Activated CD4-positive, alpha-beta T cell treated with anti-CD3 and anti-CD28 coated beads, Interleukin-2, amount 10 ng/mL, durations not matched to agents 7 days and 5 days (primary cell): ENCODE data around the gene SLX9. TPM values are rescaled to one million over a fixed set of nuclear protein-coding genes. Genes with fewer than 3 reads are reported as not detected.
A peak's percentile ranks its signal among the peaks of the same experiment; 100 is the strongest.

Experiments
- CTCF ChIA-PET: fragments of 350-600 bp; sonication (Branson Sonifier 250); formaldehyde crosslinking; loops from one replicate; lab custom pipeline; 2021; ENCODE audit warnings: antibody characterized with exemption; lab: Charles Lee
- POLR2A ChIA-PET: fragments of 350-600 bp; sonication (Branson Sonifier 250); formaldehyde crosslinking; loops from one replicate; lab custom pipeline; 2021; ENCODE audit warnings: antibody characterized with exemption; lab: Charles Lee
- DNase-seq: peaks from one replicate; pipeline ENCODE4 v3.0.0-alpha.2; 2020
- H3K27ac Mint-ChIP-seq: one replicate; pipeline ENCODE4 v1.8.0; 2021; ENCODE audit warnings: mild to moderate bottlenecking, moderate library complexity, mixed read lengths
- H3K27me3 Mint-ChIP-seq: one replicate; pipeline ENCODE4 v1.8.0; 2021; ENCODE audit warnings: mixed read lengths
- H3K36me3 Mint-ChIP-seq: one replicate; pipeline ENCODE4 v1.8.0; 2021; ENCODE audit warnings: low read depth, mixed read lengths
- H3K4me1 Mint-ChIP-seq: one replicate; pipeline ENCODE4 v1.8.0; 2021; ENCODE audit warnings: mixed read lengths
- H3K4me3 Mint-ChIP-seq: one replicate; pipeline ENCODE4 v1.8.0; 2021; ENCODE audit warnings: mild to moderate bottlenecking, moderate library complexity, mixed read lengths
- H3K9me3 Mint-ChIP-seq: one replicate; pipeline ENCODE4 v1.8.0; 2021; ENCODE audit warnings: mixed read lengths
- total RNA-seq, 2 experiments: library from RNA; stranded (reverse); gene quantifications; one replicate each; pipeline ENCODE4 v1.2.3, GENCODE V29; 2021

Gene SLX9
- total RNA-seq, 2 experiments from 2014 or later: 32.7 to 39.8 TPM

- no peak overlapping the region for H3K27ac Mint-ChIP-seq
- H3K9me3 Mint-ChIP-seq: peaks cover 2% of the 10 kb centered on the region
- ChIA-PET CTCF (no interaction called here), POLR2A (no interaction called here)
- no peak for DNase-seq
- H3K27me3 Mint-ChIP-seq: no peaks in the 10 kb centered on the region
- no peak overlapping the region for H3K4me3 Mint-ChIP-seq
- peaks cover 30% of the 10 kb centered on the region for H3K4me1 Mint-ChIP-seq
- peaks cover 68% of the 10 kb centered on the region for H3K36me3 Mint-ChIP-seq
These were observed 34.7 kb upstream of the SLX9 start for GRCh38 chr21:44905016-44905727.

DNA sequence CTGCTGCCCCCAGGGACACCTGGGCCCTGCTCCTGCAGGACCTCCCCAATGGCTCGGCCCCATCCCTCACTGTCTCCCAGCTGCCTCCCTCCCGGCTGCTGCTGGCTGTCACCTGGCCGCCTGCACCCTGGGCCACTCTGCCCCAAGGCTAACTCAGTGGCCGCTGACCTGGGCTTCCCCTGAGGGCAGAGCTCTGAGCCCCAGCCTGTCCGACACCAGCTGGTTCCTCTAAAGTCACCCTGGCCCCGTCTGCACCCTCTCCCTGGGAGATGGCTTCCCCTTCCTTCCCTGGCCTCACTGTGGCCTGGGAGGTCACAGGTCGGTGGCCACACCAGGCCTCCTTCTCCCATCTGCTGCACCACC is 34.1 kb upstream of the SLX9 start:
- ChIA-PET POLR2A (no interaction called here), CTCF (no interaction called here)
- no peak overlapping the region for H3K4me3 Mint-ChIP-seq
- H3K27ac Mint-ChIP-seq: peak overlapping the region; percentile 54
- DNase-seq: no peak
- H3K4me1 Mint-ChIP-seq: peaks cover 34% of the 10 kb centered on the region
- H3K9me3 Mint-ChIP-seq: peaks cover 2% of the 10 kb centered on the region
- H3K27me3 Mint-ChIP-seq: no peaks in the 10 kb centered on the region
- peaks cover 63% of the 10 kb centered on the region for H3K36me3 Mint-ChIP-seq

GRCh38 chr21:44907225-44907965 is 32.4 kb upstream of the SLX9 start:
- H3K27ac Mint-ChIP-seq: no peak overlapping the region
- H3K9me3 Mint-ChIP-seq: peaks cover 2% of the 10 kb centered on the region
- peaks cover 51% of the 10 kb centered on the region for H3K4me1 Mint-ChIP-seq
- CTCF ChIA-PET: interaction anchor here (0.8 to 1.2 kb wide), 3 partner anchors 10 to 28 kb away, joined by 3 read pairs; no protein-coding TSS in a partner anchor
- POLR2A ChIA-PET: interaction anchor here (0.6 kb wide), 1 partner anchor 10 kb away, joined by 3 read pairs; no protein-coding TSS in a partner anchor
- no peak for DNase-seq
- peaks cover 58% of the 10 kb centered on the region for H3K36me3 Mint-ChIP-seq
- no peak overlapping the region for H3K4me3 Mint-ChIP-seq
- H3K27me3 Mint-ChIP-seq: no peaks in the 10 kb centered on the region

DNA sequence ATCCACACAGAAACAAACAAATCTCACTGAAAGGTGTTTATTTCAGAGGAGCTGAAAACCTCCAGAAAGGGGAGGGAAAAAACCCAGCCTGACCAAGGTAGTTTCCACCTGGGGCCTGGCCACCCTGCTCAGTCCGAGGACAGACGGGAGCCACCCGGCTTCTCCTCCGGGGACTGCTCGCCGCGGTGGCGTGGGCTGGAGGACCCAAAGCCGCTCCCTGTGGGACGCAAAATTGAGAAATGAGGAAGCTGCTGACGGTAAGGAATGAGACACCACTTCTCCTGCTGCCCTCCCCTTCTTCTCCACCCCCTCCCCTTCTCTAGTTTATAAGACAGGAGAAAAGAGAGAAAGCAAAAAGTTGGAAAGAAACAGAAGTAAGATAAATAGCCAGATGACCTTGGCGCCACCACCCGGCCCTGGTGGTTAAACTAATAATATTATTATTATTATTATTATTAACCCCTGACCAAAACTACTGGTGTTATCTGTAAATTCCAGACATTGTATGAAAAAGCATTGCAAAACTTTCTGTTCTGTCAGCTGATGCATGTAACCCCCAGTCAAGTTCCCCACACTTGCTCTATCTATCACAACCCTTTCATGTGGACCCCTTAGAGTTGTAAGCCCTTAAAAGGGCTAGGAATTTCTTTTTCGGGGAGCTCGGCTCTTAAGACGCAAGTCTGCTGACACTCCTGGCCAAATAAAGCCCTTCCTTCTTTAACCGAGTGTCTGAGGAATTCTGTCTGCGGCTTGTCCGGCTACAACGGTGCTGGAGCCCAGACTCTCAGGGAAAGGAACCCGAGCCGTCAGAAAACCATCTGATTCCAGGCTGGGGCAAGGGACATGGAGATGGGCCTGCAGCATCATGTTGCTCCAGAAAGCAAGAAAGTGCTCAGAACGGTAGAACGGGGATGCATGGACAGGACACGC is 31.6 kb upstream of the SLX9 start:
- Mint-ChIP-seq H3K27ac (peak overlapping the region; percentile 31), H3K9me3 (no peaks in the 10 kb centered on the region), H3K27me3 (no peaks in the 10 kb centered on the region), H3K4me3 (no peak overlapping the region), H3K4me1 (peaks cover 55% of the 10 kb centered on the region), H3K36me3 (peaks cover 49% of the 10 kb centered on the region)
- ChIA-PET CTCF (no interaction called here), POLR2A (no interaction called here)
- no peak for DNase-seq

DNA sequence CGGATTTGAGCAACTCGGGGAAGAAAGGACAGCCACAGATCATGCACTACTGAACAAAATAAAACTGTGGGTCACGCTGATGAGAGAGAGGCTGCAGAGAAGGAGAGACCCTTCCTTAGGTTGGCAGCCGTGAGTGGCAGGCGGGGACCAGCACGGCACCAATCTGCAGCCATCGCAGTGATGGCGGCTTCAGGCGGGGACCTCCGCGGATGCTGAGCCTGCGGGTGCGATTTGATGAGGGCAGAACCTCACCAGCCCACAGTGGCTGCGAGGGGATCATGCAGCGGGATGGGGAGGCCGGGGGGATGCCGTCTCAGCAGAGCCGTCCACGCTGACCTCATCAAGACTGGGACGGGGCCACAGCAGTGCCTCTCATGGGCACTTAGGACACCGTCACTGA is 30.9 kb upstream of the SLX9 start:
- no peak for DNase-seq
- ChIA-PET CTCF (no interaction called here), POLR2A (no interaction called here)
- no peaks in the 10 kb centered on the region for H3K27me3 Mint-ChIP-seq
- peaks cover 43% of the 10 kb centered on the region for H3K36me3 Mint-ChIP-seq
- H3K4me3 Mint-ChIP-seq: no peak overlapping the region
- H3K4me1 Mint-ChIP-seq: peaks cover 57% of the 10 kb centered on the region
- H3K9me3 Mint-ChIP-seq: no peaks in the 10 kb centered on the region
- peak overlapping the region; percentile 31 for H3K27ac Mint-ChIP-seq

DNA sequence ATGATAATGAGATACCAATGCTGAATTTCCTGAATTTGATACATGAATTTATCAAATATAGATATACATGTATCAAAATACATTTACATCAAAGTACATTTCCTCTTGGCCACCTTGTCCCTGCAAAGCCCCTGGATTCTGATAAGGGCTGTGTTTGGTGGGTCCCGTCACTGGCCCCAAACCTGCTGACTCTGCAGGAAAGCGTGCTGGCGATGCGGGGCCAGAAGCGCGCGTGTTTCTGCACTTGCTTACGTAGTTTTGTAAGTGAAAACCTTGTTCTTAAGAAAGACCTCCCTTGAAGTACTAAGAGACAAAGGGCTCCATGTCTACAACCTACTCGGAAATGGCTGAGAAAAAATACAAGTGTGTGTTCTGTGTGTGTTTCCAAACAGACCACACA is 30.1 kb upstream of the SLX9 start:
- CTCF ChIA-PET: interaction anchor here (1.1 kb wide), 1 partner anchor 10 kb away, joined by 4 read pairs; no protein-coding TSS in a partner anchor
- Mint-ChIP-seq H3K4me1 (peaks cover 58% of the 10 kb centered on the region), H3K27ac (peak overlapping the region; percentile 41), H3K27me3 (no peaks in the 10 kb centered on the region), H3K4me3 (no peak overlapping the region), H3K9me3 (no peaks in the 10 kb centered on the region), H3K36me3 (peaks cover 37% of the 10 kb centered on the region)
- DNase-seq: no peak
- POLR2A ChIA-PET: no interaction called here

DNA sequence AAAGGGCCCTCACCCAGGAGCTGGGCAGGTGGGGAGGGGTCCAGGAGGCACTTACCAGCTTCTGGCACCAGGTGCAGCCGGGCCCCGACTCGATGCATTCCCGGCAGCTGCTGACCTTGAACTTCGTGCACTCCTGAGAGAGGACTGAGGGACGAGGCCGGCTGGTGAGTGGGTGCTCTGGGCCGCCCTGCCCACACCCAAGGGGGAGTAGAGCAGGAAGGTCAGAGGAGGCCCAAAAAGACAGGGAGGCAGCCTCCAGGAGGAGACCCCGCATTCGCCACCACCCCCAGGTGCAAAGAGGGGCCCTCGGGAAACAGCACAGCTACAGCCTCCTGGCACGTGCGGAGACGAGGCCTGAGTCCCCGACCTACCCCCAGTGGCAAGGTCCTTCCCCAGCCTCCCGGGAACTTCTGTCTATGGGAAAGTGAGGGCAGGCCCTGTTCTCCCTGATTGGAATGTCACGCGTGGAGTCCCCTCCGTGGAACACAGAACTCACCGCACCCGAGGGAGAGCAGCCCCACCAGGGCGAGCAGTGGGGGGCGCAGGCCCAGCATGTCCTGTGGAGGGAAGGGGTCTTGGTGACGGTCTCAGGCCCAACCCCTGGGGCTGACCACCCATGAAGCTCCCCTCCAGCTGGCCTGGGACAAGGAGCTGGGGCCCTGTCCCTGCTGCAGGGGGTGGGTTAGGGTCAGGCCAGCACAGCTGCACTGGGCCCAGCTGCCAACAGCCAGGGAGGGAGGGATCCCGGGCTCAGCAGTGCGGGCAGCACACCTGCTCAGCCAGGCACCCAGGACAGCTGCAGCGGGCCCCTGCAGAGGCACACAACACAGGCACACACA is 29.4 kb upstream of the SLX9 start:
- ChIA-PET CTCF (interaction anchor here (1.1 to 5.5 kb wide), 3 partner anchors 9 to 15 kb away, joined by 4 to 39 read pairs (median 5); partner anchors contain the start of gene ITGB2), POLR2A (no interaction called here)
- no peaks in the 10 kb centered on the region for H3K9me3 Mint-ChIP-seq
- H3K27ac Mint-ChIP-seq: peak overlapping the region; percentile 90
- H3K4me1 Mint-ChIP-seq: peaks cover 65% of the 10 kb centered on the region
- H3K4me3 Mint-ChIP-seq: peak overlapping the region; percentile 71
- no peaks in the 10 kb centered on the region for H3K27me3 Mint-ChIP-seq
- H3K36me3 Mint-ChIP-seq: peaks cover 35% of the 10 kb centered on the region
- no peak for DNase-seq

GRCh38 chr21:44911068-44911383 is 28.8 kb upstream of the SLX9 start:
- Mint-ChIP-seq H3K4me3 (peak overlapping the region; percentile 71), H3K4me1 (peaks cover 71% of the 10 kb centered on the region), H3K9me3 (no peaks in the 10 kb centered on the region), H3K27ac (peak overlapping the region; percentile 90), H3K36me3 (peaks cover 37% of the 10 kb centered on the region), H3K27me3 (no peaks in the 10 kb centered on the region)
- no peak for DNase-seq
- ChIA-PET CTCF (interaction anchor here (0.6 to 5.5 kb wide), 4 partner anchors 10 to 34 kb away, joined by 3 to 39 read pairs (median 4); partner anchors contain the start of gene ITGB2), POLR2A (no interaction called here)

- peak overlapping the region; percentile 71 for H3K4me3 Mint-ChIP-seq
- H3K27me3 Mint-ChIP-seq: no peaks in the 10 kb centered on the region
- H3K36me3 Mint-ChIP-seq: peaks cover 35% of the 10 kb centered on the region
- H3K9me3 Mint-ChIP-seq: no peaks in the 10 kb centered on the region
- H3K27ac Mint-ChIP-seq: peak overlapping the region; percentile 90
- H3K4me1 Mint-ChIP-seq: peaks cover 73% of the 10 kb centered on the region
- ChIA-PET POLR2A (no interaction called here), CTCF (interaction anchor here (0.6 to 5.5 kb wide), 7 partner anchors 9 to 35 kb away, joined by 3 to 39 read pairs (median 4); partner anchors contain the start of gene ITGB2)
- DNase-seq: peak; percentile 80
These were observed 28.3 kb upstream of the SLX9 start for GRCh38 chr21:44911384-44912157.

DNA sequence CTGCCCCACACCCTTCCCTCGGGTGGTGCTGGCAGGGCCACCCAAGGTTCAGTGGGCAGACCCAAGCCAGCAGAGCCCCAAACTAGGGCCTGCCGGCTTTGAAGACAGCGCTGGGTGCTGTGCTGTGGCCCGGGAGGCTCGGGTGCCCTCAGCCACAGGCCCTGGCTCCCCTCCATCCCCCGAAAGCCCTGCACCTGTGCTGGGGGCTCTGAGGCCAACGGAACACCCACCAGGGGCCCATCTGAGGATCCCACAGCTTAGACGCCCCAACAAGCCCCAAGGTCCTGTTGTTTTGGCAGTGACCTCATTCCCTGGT is 27.7 kb upstream of the SLX9 start:
- H3K4me3 Mint-ChIP-seq: peak overlapping the region; percentile 71
- no peaks in the 10 kb centered on the region for H3K27me3 Mint-ChIP-seq
- peak overlapping the region; percentile 90 for H3K27ac Mint-ChIP-seq
- CTCF ChIA-PET: interaction anchor here (1.0 to 5.5 kb wide), 6 partner anchors 9 to 35 kb away, joined by 3 to 39 read pairs (median 4); partner anchors contain the start of gene ITGB2
- no peak for DNase-seq
- POLR2A ChIA-PET: no interaction called here
- peaks cover 38% of the 10 kb centered on the region for H3K36me3 Mint-ChIP-seq
- H3K4me1 Mint-ChIP-seq: peaks cover 78% of the 10 kb centered on the region
- no peaks in the 10 kb centered on the region for H3K9me3 Mint-ChIP-seq
